ENCODE results near the gene LTBR. TPM values are rescaled to one million over a fixed set of nuclear protein-coding genes. Genes with fewer than 3 reads are reported as not detected.

The LTBR gene
- polyA plus RNA-seq, 1 donor from 2014 or later, result not detected

- H3K9me3 ChIP-seq (ENCODE audit: low read length), result no peaks in the 10 kb centered on the region
- no peaks in the 10 kb centered on the region for H4K20me1 ChIP-seq (ENCODE audit: insufficient read depth)
- H3F3A ChIP-seq (ENCODE audit: insufficient read depth, low read length, poor library complexity, severe bottlenecking), result no peaks in the 10 kb centered on the region
- H3K27ac ChIP-seq (ENCODE audit: low read length), result no peak overlapping the region
- H3K9me2 ChIP-seq (ENCODE audit: insufficient read depth, low read length), result no peaks in the 10 kb centered on the region
- H3K9ac ChIP-seq (ENCODE audit: low read length), result no peak overlapping the region
- TF ChIP-seq CTCF (IDR thresholded peaks at IDR 0.05; ENCODE audit: poor library complexity, severe bottlenecking) (no peak), EZH2 (IDR thresholded peaks at IDR 0.05; ENCODE audit: borderline replicate concordance, insufficient read depth, low read length, poor library complexity, severe bottlenecking) (no peak), REST (IDR thresholded peaks at IDR 0.05; ENCODE audit: borderline replicate concordance) (no peak), POLR2AphosphoS5 (IDR thresholded peaks at IDR 0.05) (no peak), SMC3 (conservative IDR thresholded peaks at IDR 0.05; ENCODE audit: poor library complexity) (no peak), EP300 (conservative IDR thresholded peaks at IDR 0.05; ENCODE audit: poor library complexity, severe bottlenecking) (no peak), RAD21 (conservative IDR thresholded peaks at IDR 0.05) (no peak), TAF1 (IDR thresholded peaks at IDR 0.05; ENCODE audit: low read depth) (no peak)
- H3K4me3 ChIP-seq (ENCODE audit: low read length), result no peak overlapping the region
- no peak overlapping the region for H2AFZ ChIP-seq (ENCODE audit: low read depth, low read length)
- no peak overlapping the region for H3K4me2 ChIP-seq (ENCODE audit: low read length)
- no peaks in the 10 kb centered on the region for H3K27me3 ChIP-seq (ENCODE audit: insufficient read depth, low read depth, low read length)
- H3K36me3 ChIP-seq (ENCODE audit: insufficient read depth, low read length), result no peaks in the 10 kb centered on the region
- no peaks in the 10 kb centered on the region for H3K79me2 ChIP-seq (replicated peaks; ENCODE audit: insufficient read depth, low read length)
These were observed 22.1 kb upstream of the LTBR start for GRCh38 chr12:6361834-6362233.

- Histone ChIP-seq H3K27me3 (ENCODE audit: insufficient read depth, low read depth, low read length) (no peaks in the 10 kb centered on the region), H2AFZ (ENCODE audit: low read depth, low read length) (no peak overlapping the region), H3K27ac (ENCODE audit: low read length) (no peak overlapping the region), H3K9ac (ENCODE audit: low read length) (no peak overlapping the region), H3K36me3 (ENCODE audit: insufficient read depth, low read length) (no peaks in the 10 kb centered on the region), H3K4me3 (ENCODE audit: low read length) (no peak overlapping the region), H3K9me3 (ENCODE audit: low read length) (no peaks in the 10 kb centered on the region), H3K9me2 (ENCODE audit: insufficient read depth, low read length) (no peaks in the 10 kb centered on the region), H3F3A (ENCODE audit: insufficient read depth, low read length, poor library complexity, severe bottlenecking) (no peaks in the 10 kb centered on the region), H4K20me1 (ENCODE audit: insufficient read depth) (no peaks in the 10 kb centered on the region), H3K4me2 (ENCODE audit: low read length) (no peak overlapping the region), H3K79me2 (replicated peaks; ENCODE audit: insufficient read depth, low read length) (no peaks in the 10 kb centered on the region)
- TF ChIP-seq RAD21 (conservative IDR thresholded peaks at IDR 0.05) (no peak), POLR2AphosphoS5 (IDR thresholded peaks at IDR 0.05) (no peak), MXI1 (conservative IDR thresholded peaks at IDR 0.05; ENCODE audit: poor library complexity, severe bottlenecking) (no peak), TAF1 (IDR thresholded peaks at IDR 0.05; ENCODE audit: low read depth) (no peak), SMC3 (conservative IDR thresholded peaks at IDR 0.05; ENCODE audit: poor library complexity) (no peak), CTCF (IDR thresholded peaks at IDR 0.05; ENCODE audit: poor library complexity, severe bottlenecking) (no peak), REST (IDR thresholded peaks at IDR 0.05; ENCODE audit: borderline replicate concordance) (no peak), EP300 (conservative IDR thresholded peaks at IDR 0.05; ENCODE audit: poor library complexity, severe bottlenecking) (no peak), EZH2 (IDR thresholded peaks at IDR 0.05; ENCODE audit: borderline replicate concordance, insufficient read depth, low read length, poor library complexity, severe bottlenecking) (no peak)
These were observed 21.6 kb upstream of the LTBR start for GRCh38 chr12:6362403-6362802.
